H9 (cell line): Measurements from ENCODE around the gene GLRA2. TPM values are rescaled to one million over a fixed set of nuclear protein-coding genes. Genes with fewer than 3 reads are reported as not detected.

ENCODE experiments used
- DNase-seq: peaks from one replicate; pipeline ENCODE4 v3.0.0-alpha.2; 2017
- H2AFZ ChIP-seq: one replicate; pipeline ENCODE4 v1.6.1; 2013; ENCODE audit warnings: mild to moderate bottlenecking, low read length, control low read depth, moderate library complexity
- H2AK5ac ChIP-seq: 2 replicates; pipeline ENCODE4 v1.6.1; 2013; ENCODE audit warnings: low read length, control low read depth, mixed read lengths; ENCODE audit not compliant: insufficient read length
- H2BK120ac ChIP-seq: one replicate; pipeline ENCODE4 v1.6.1; 2013; ENCODE audit warnings: low read depth, mild to moderate bottlenecking, low read length, control low read depth, inconsistent platforms; ENCODE audit not compliant: poor library complexity, severe bottlenecking
- H2BK12ac ChIP-seq: 2 replicates; pipeline ENCODE4 v1.6.1; 2013; ENCODE audit warnings: low read length, control low read depth, mixed read lengths, low read depth; ENCODE audit not compliant: insufficient read length
- H2BK15ac ChIP-seq: 2 replicates; pipeline ENCODE4 v1.6.1; 2013; ENCODE audit warnings: low read depth, low read length, control low read depth
- H2BK20ac ChIP-seq: one replicate; pipeline ENCODE4 v1.6.1; 2013; ENCODE audit warnings: low read depth, mild to moderate bottlenecking, low read length, control low read depth, inconsistent platforms; ENCODE audit not compliant: poor library complexity, severe bottlenecking
- H2BK5ac ChIP-seq: 2 replicates; pipeline ENCODE4 v1.6.1; 2013; ENCODE audit warnings: low read length, control low read depth, mixed read lengths; ENCODE audit not compliant: insufficient read length
- H3K14ac ChIP-seq: 2 replicates; pipeline ENCODE4 v1.6.1; 2013; ENCODE audit warnings: low read length, control low read depth; ENCODE audit not compliant: insufficient read depth
- H3K18ac ChIP-seq: 2 replicates; pipeline ENCODE4 v1.6.1; 2013; ENCODE audit warnings: low read depth, mild to moderate bottlenecking, mixed read lengths, low read length, control low read depth; ENCODE audit not compliant: insufficient read length
- H3K23ac ChIP-seq: 2 replicates; pipeline ENCODE4 v1.6.1; 2013; ENCODE audit warnings: low read length, control low read depth, mixed read lengths, low read depth; ENCODE audit not compliant: insufficient read length
- H3K23me2 ChIP-seq: 2 replicates; pipeline ENCODE4 v1.6.1; 2013; ENCODE audit warnings: low read depth, mild to moderate bottlenecking, mixed read lengths, low read length, control low read depth; ENCODE audit not compliant: insufficient read length, poor library complexity, severe bottlenecking
- H3K27ac ChIP-seq: 2 replicates; pipeline ENCODE4 v1.5.1; 2013; ENCODE audit warnings: low read length, control low read depth, mixed read lengths, low read depth; ENCODE audit not compliant: insufficient read length
- H3K27me3 ChIP-seq: 2 replicates; pipeline ENCODE4 v1.6.1; 2013; ENCODE audit warnings: low read length, control low read depth, inconsistent platforms; ENCODE audit not compliant: insufficient read depth
- H3K4ac ChIP-seq: 2 replicates; pipeline ENCODE4 v1.6.1; 2013; ENCODE audit warnings: low read depth, mild to moderate bottlenecking, control low read depth, inconsistent platforms, low read length, moderate library complexity
- H3K4me1 ChIP-seq: 2 replicates; pipeline ENCODE4 v1.6.1; 2013; ENCODE audit warnings: low read length, control low read depth, inconsistent platforms; ENCODE audit not compliant: insufficient read depth
- H3K4me2 ChIP-seq: 2 replicates; pipeline ENCODE4 v1.6.1; 2013; ENCODE audit warnings: low read length, control low read depth, mixed read lengths; ENCODE audit not compliant: insufficient read length, insufficient read depth
- H3K56ac ChIP-seq: 2 replicates; pipeline ENCODE4 v1.6.1; 2013; ENCODE audit warnings: low read depth, mild to moderate bottlenecking, mixed read lengths, low read length, control low read depth; ENCODE audit not compliant: insufficient read length
- H3K79me1 ChIP-seq: 2 replicates; pipeline ENCODE4 v1.6.1; 2013; ENCODE audit warnings: low read depth, mild to moderate bottlenecking, moderate library complexity, low read length, control low read depth, inconsistent platforms; ENCODE audit not compliant: insufficient read depth, poor library complexity, severe bottlenecking
- H3K79me2 ChIP-seq: 2 replicates; pipeline ENCODE4 v1.6.1; 2013; ENCODE audit warnings: low read length, control low read depth, inconsistent platforms; ENCODE audit not compliant: insufficient read depth
- H3K9ac ChIP-seq: 2 replicates; pipeline ENCODE4 v1.6.1; 2013; ENCODE audit warnings: low read length, control low read depth, mixed read lengths; ENCODE audit not compliant: insufficient read length; ENCODE audit errors: extremely low read depth
- H3K9me3 ChIP-seq: one replicate; pipeline ENCODE4 v1.6.1; 2013; ENCODE audit warnings: low read depth, low read length, inconsistent platforms; ENCODE audit not compliant: control insufficient read depth
- H3T11ph ChIP-seq: one replicate; pipeline ENCODE4 v1.6.1; 2013; ENCODE audit warnings: mild to moderate bottlenecking, low read length, control low read depth, inconsistent platforms
- H4K20me1 ChIP-seq: one replicate; pipeline ENCODE4 v1.6.1; 2013; ENCODE audit not compliant: control insufficient read depth, insufficient read length, insufficient read depth
- H4K5ac ChIP-seq: 2 replicates; pipeline ENCODE4 v1.6.1; 2013; ENCODE audit warnings: low read depth, mild to moderate bottlenecking, mixed read lengths, low read length, control low read depth; ENCODE audit not compliant: insufficient read length
- H4K8ac ChIP-seq: replicated peaks from 2 replicates; pipeline ENCODE4 v1.6.1; 2013; ENCODE audit warnings: low read length, control low read depth, mixed read lengths, low read depth; ENCODE audit not compliant: insufficient read length
- H4K91ac ChIP-seq: 2 replicates; pipeline ENCODE4 v1.6.1; 2013; ENCODE audit warnings: low read depth, mild to moderate bottlenecking, moderate library complexity, mixed read lengths, low read length, control low read depth; ENCODE audit not compliant: insufficient read length
- H3K27ac Mint-ChIP-seq, 3 experiments: 2 replicates in 2 of 3; 3 replicates in 1 of 3; pipeline ENCODE4 v1.8.0; 2020 to 2021; ENCODE audit warnings: mixed read lengths in 3 of 3, mild to moderate bottlenecking in 1 of 3, moderate library complexity in 1 of 3
- H3K27me3 Mint-ChIP-seq: 2 replicates; pipeline ENCODE4 v1.8.0; 2021; ENCODE audit warnings: low read depth, mild to moderate bottlenecking, moderate library complexity, mixed read lengths
- H3K36me3 Mint-ChIP-seq, 3 experiments: 2 replicates in 2 of 3; 3 replicates in 1 of 3; pipeline ENCODE4 v1.8.0; 2020 to 2021; ENCODE audit warnings: low read depth in 3 of 3, mixed read lengths in 3 of 3; ENCODE audit not compliant: insufficient read depth in 1 of 3
- H3K4me1 Mint-ChIP-seq, 2 experiments: 2 replicates each; pipeline ENCODE4 v1.8.0; 2020; ENCODE audit warnings: mixed read lengths in 2 of 2
- H3K4me3 Mint-ChIP-seq, 2 experiments: 2 replicates in 1 of 2; 3 replicates in 1 of 2; pipeline ENCODE4 v1.8.0; 2020 to 2021; ENCODE audit warnings: mild to moderate bottlenecking in 2 of 2, mixed read lengths in 2 of 2, moderate library complexity in 1 of 2
- H3K9me3 Mint-ChIP-seq, 2 experiments: 2 replicates in 1 of 2; 3 replicates in 1 of 2; pipeline ENCODE4 v1.8.0; 2020; ENCODE audit warnings: mild to moderate bottlenecking in 2 of 2, mixed read lengths in 2 of 2, moderate library complexity in 1 of 2
- CTCF ChIP-seq: fragments of 200-600 bp; sonication (generic); conservative IDR thresholded peaks from 3 replicates; pipeline ENCODE4 v1.8.0; 2021; ENCODE audit warnings: antibody characterized with exemption, mild to moderate bottlenecking
- WGBS: extraction: QIAGEN DNeasy Blood & Tissue Kit; methylation state at CpG from one replicate; pipeline ENCODE4 v1.1.7; 2013; ENCODE audit warnings: missing lambda C conversion rate, low lambda C conversion rate, mixed read lengths; ENCODE audit not compliant: insufficient read length; ENCODE audit errors: extremely low coverage; 5-methylcytosine and 5-hydroxymethylcytosine counted together
- total RNA-seq: library from RNA; stranded (reverse); gene quantifications from 2 replicates; pipeline ENCODE4 v1.2.1, GENCODE V29; 2021

GLRA2 gene
- total RNA-seq, 1 experiment from 2014 or later, result not detected

- H3K9ac ChIP-seq, result no peak overlapping the region
- no CpG with 5 or more reads among the region's 1 CpG for WGBS
Observed at GRCh38 chrX:14675500-14675899, 146.2 kb downstream of the GLRA2 start.

More at GRCh38 chrX:14675500-14675899, 146.2 kb downstream of the GLRA2 start:
- TF ChIP-seq CTCF, result no peak
- Mint-ChIP-seq H3K36me3 (peaks cover 0 to 1% (median 0%) of the 10 kb centered on the region in 3 experiments; a peak in 3 of 7 replicates), H3K27me3 (no peaks in the 10 kb centered on the region), H3K27ac (no peak overlapping the region), H3K4me1 (no peaks in the 10 kb centered on the region), H3K9me3 (peaks cover 63 to 66% of the 10 kb centered on the region in 2 experiments), H3K4me3 (no peak overlapping the region)
- Histone ChIP-seq H2BK12ac (no peak overlapping the region), H2AK5ac (no peak overlapping the region), H4K8ac (no peak overlapping the region), H3K27me3 (no peaks in the 10 kb centered on the region), H3K23ac (no peak overlapping the region), H3K18ac (no peak overlapping the region), H2BK15ac (no peak overlapping the region), H4K20me1 (no peaks in the 10 kb centered on the region), H2BK20ac (no peak overlapping the region), H4K5ac (no peak overlapping the region), H3K9me3 (peaks cover 4% of the 10 kb centered on the region), H4K91ac (no peak overlapping the region), H2BK120ac (no peak overlapping the region), H2BK5ac (no peak overlapping the region), H3K23me2 (no peaks in the 10 kb centered on the region), H3K14ac (no peak overlapping the region), H3K27ac (no peak overlapping the region), H3K4me2 (no peak overlapping the region), H3K79me2 (no peaks in the 10 kb centered on the region), H3K79me1 (no peaks in the 10 kb centered on the region), H3K56ac (no peak overlapping the region), H3T11ph (no peak overlapping the region), H3K4me1 (no peaks in the 10 kb centered on the region; the same call in 1 of the 2 replicates), H2AFZ (no peak overlapping the region), H3K4ac (no peak overlapping the region)
- DNase-seq, result no peak
